Activated T-helper 1 cell treated with Interleukin-2 at 50 U/mL for 16 hours (primary cell): Measurements from ENCODE around the gene HSP90AA1.
A peak's percentile ranks its signal among the peaks of the same experiment; 100 is the strongest.
"Not testable (repeated sequence)": the region's sequence is repeated elsewhere in the genome, so short reads cannot be mapped to it uniquely, and the experiment has no call there.

Experiments
- DNase-seq: peaks from one replicate; pipeline ENCODE4 v3.0.0-alpha.2; 2020; ENCODE audit warnings: low read depth

HSP90AA1 gene

GRCh38 chr14:102094101-102094500, 7.3 kb upstream of the HSP90AA1 start:
- DNase-seq = no peak

DNA sequence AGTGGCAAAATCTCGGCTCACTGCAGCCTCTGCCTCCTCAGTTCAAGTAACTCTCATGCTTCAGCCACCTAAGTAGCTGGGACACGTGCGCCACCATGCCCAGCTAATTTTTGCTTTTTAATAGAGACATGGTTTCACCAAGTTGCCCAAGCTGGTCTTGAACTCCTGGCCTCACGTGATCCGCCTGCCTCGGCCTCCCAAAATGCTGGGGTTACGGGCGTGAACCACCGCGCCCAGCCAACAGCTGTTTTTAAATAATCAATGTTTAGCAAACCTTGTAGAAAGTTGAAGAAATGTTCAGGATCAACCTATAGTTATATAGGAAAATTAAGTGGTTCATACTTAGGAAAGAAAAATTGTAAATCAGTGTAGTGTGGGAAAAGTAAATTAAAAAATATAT, 6.0 kb upstream of the HSP90AA1 start:
- no peak for DNase-seq

DNA sequence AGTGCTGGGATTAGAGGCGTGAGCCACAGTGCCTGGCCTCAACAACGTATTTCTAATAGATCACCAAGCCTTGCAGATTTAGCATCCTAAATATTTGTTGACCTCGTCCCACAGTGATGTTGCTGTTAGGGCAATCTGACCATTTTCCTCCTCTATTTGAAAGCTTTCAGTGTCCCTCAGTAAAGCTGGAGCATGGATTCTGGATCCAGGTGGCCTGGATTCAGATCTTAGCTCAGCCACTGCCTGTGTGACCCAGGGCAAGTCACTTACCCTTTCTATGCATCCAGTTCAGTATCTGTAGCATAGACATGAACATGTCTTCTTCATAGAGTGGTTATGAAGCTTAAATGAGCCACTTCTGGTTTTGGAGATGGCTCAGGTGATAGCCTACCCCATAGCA, 3.9 kb upstream of the HSP90AA1 start:
- no peak for DNase-seq

DNA sequence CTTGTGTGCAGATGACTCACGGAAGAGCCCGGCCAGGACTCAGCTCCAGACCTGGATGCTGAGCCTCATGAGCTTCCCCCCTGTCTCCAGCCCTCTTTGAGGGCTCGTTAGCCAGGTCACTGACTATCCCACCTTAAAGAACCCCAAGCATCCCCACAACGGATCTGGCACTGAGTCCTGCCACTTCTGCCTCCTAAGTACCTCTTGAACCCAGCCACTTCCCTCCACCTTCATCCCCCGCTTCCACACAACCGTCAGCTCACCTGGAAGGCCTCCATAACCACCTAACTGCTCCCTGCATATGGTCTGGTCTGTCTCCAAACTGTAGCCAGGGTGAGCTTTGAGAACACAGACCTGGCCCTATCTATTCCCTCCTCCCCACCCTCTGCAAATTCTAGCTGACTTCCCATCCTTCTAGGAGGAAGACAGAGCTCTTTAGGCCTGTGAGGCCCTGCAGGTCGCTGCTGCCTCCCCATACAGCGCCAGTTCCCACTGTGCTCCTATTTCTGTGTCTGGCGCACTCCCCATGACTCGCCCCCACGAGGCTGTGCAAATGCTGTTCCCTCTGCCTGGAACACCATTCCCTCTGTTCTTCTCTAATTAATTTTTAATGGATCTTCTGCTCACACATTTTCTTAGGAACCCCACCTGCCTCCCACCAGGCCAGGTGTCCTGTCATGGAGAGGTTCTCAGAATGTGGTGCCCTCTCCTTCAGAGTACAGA, 2.9 kb upstream of the HSP90AA1 start:
- no peak for DNase-seq

DNA sequence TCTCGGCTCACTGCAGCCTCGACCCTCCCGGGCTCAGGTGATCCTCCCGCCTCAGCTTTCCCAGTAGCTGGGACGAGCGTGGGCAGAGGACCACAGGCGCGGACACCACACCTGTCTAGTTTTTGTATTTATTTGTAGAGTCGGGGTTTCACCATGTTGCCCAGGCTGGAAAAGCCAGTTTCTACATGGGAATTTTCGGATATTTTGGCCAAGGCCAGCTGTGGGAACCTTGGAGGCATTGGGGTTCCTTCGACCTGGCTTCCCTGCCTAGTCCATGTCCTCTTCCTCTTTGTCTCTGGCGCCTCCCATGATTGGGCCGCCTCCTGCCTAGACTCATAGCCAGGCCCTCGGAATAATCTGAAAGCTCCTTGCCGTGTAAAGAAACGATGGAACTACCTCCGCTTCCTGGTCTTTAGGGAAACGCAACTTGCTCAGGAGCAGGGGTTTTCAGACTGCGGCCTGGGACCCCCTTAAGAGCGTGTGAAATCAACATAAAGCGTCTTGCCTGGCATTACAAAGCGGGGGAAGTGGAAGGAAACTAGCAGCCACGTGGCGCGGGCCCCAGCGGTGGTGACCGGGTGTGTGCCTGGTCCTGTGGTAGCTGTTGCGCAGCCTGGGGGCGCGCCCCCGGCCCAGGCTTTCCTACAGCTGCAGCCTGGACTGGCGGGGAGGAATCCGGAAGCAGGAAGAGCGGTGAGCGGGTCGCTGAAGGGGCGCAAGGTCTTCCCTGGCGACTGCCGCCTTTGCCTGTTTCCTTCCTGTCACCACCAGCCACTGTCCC, 1.4 kb upstream of the HSP90AA1 start:
- peak; percentile 24 for DNase-seq

- DNase-seq = no peak
These were observed 843 bp upstream of the HSP90AA1 start for GRCh38 chr14:102087762-102088011.

- no peak for DNase-seq
These were observed 204 bp downstream of the HSP90AA1 start for GRCh38 chr14:102086709-102086971.

- peak; percentile 50 for DNase-seq
These were observed 716 bp downstream of the HSP90AA1 start for GRCh38 chr14:102085948-102086708.

DNA sequence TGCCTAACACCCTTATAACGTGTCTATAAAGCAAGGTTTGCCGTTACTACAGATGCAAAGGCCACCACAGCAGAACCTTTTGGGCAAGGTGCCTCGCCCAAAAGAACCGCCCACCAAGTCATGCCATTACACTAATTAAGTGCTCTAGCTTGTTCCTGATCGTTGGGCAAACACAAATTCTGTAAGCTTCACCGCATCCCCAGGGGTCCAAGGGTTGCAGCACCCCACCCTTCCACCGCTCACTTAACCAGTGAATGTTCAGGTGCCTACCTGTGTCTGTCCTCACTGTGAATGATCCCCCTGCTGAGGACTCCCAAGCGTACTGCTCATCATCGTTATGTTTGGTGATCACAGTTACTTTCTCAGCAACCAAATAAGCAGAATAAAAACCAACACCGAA, 1.4 kb downstream of the HSP90AA1 start:
- no peak for DNase-seq

GRCh38 chr14:102084931-102085330, 1.9 kb downstream of the HSP90AA1 start:
- DNase-seq = no peak

DNA sequence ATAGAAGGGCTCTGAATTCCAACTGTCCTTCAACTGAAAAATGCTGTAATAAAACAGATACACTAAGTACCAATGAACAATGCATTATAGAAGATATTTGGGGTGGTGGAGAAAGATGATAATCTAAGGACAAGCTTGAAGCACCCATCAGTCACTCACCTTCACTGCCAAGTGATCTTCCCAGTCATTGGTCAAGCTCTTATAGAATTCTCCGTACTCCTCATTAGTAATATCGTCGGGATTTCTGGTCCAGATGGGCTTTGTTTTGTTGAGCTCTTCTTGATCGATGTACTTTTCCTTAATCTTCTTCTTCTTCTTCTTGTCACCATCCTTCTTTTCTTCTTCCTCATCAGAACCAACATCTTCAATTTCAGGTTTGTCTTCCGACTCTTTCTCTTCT, 2.3 kb downstream of the HSP90AA1 start:
- not testable (repeated sequence) for DNase-seq

DNA sequence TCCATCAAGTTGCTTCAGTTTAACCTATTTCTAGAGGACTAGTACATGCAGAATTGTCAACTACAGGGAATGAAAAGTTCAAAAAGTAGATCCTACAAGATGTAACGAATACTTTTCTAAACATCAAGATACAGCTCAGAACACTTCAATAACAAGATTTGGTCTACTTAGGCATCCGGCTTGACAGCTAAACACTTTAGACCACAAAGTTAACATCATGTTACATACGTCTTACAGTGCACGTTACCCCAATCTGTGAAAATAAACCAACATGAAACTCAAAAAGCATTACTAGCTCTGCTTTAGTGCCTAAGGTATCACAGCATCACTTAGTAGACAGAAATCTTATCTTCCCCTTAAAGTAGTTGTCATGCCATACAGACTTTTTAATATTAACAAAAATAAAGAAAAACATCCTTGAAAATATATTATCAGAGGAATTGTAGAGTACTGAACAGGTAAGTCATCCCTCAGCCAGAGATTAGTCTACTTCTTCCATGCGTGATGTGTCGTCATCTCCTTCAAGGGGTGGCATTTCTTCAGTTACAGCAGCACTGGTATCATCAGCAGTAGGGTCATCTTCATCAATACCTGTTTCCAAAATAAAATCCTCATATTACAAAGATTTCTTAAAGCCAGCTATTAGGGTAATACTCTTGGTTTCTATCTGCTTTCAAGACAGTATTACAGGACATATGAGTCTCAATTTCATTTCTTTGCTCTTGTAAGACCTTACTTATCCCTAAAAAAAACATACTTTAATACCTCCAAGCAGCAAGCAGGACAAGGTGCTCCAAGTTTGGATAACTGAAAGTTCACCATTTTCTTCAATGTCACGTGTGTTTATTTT, 5.4 kb downstream of the HSP90AA1 start:
- DNase-seq = no peak

GRCh38 chr14:102080183-102081080, 6.4 kb downstream of the HSP90AA1 start:
- DNase-seq = no peak

DNA sequence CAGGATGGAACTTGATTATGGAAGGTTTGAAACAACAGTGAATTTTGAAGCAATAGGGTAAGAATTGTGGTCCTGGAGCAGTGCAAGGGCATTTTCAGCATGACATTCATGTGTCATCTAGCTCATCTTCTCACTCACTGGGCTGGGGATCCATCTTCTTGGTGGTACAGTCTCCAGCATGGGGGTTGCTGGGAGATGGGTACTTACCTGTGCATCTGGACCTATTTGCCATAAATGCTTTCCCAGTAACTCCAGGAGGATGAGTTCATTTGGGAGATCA, 7.2 kb downstream of the HSP90AA1 start:
- DNase-seq = no peak

GRCh38 chr14:102078831-102079699, 7.8 kb downstream of the HSP90AA1 start:
- DNase-seq = no peak

DNA sequence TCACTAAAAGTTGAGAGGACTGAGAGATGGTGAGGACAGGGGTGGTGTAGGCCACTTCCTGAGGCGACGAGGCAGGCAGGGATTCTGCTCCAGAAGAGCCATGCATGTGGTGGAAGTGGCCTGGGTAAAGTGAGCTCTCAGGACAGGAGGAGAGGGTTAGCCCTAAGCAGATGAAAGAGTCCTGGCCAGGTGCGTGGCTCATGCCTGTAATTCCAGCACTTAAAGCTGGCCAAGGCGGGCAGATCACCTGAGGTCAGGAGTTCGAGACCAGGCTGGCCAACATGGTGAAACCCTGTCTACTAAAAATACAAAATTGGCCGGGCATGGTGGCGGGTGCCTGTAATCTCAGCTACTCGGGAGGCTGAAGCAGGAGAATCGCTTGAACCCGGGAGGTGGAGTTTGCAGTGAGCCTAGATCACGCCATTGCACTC, 8.5 kb downstream of the HSP90AA1 start:
- DNase-seq = not testable (repeated sequence)

GRCh38 chr14:102077382-102077709, 9.5 kb downstream of the HSP90AA1 start:
- DNase-seq = no peak

- no peak for DNase-seq
These were observed 11.7 kb downstream of the HSP90AA1 start for GRCh38 chr14:102075155-102075554.

- no peak for DNase-seq
These were observed 12.4 kb downstream of the HSP90AA1 start for GRCh38 chr14:102074415-102074964.

GRCh38 chr14:102071283-102071998, 15.4 kb downstream of the HSP90AA1 start:
- DNase-seq = no peak
